Measurements from ENCODE around the gene CLIP4.

- TF ChIP-seq, protein P1, sequence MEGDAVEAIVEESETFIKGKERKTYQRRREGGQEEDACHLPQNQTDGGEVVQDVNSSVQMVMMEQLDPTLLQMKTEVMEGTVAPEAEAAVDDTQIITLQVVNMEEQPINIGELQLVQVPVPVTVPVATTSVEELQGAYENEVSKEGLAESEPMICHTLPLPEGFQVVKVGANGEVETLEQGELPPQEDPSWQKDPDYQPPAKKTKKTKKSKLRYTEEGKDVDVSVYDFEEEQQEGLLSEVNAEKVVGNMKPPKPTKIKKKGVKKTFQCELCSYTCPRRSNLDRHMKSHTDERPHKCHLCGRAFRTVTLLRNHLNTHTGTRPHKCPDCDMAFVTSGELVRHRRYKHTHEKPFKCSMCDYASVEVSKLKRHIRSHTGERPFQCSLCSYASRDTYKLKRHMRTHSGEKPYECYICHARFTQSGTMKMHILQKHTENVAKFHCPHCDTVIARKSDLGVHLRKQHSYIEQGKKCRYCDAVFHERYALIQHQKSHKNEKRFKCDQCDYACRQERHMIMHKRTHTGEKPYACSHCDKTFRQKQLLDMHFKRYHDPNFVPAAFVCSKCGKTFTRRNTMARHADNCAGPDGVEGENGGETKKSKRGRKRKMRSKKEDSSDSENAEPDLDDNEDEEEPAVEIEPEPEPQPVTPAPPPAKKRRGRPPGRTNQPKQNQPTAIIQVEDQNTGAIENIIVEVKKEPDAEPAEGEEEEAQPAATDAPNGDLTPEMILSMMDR (conservative IDR thresholded peaks at IDR 0.05; ENCODE audit: low read depth, low read length) = no peak
- TF ChIP-seq EZH2 (IDR thresholded peaks at IDR 0.05; ENCODE audit: borderline replicate concordance, low read depth, low read length, poor library complexity, severe bottlenecking) = no peak
Measured at GRCh38 chr2:29206941-29207340, 91.7 kb downstream of the CLIP4 start.
